H9 (cell line): ENCODE data around the gene OR4D1. TPM values are rescaled to one million over a fixed set of nuclear protein-coding genes. Genes with fewer than 3 reads are reported as not detected.
"Not testable (repeated sequence)": the region's sequence is repeated elsewhere in the genome, so short reads cannot be mapped to it uniquely, and the experiment has no call there.

ENCODE experiments used
- DNase-seq: peaks from one replicate; pipeline ENCODE4 v3.0.0-alpha.2; 2017
- H2AFZ ChIP-seq: one replicate; pipeline ENCODE4 v1.6.1; 2013; ENCODE audit warnings: mild to moderate bottlenecking, low read length, control low read depth, moderate library complexity
- H2AK5ac ChIP-seq: 2 replicates; pipeline ENCODE4 v1.6.1; 2013; ENCODE audit warnings: low read length, control low read depth, mixed read lengths; ENCODE audit not compliant: insufficient read length
- H2BK120ac ChIP-seq: one replicate; pipeline ENCODE4 v1.6.1; 2013; ENCODE audit warnings: low read depth, mild to moderate bottlenecking, low read length, control low read depth, inconsistent platforms; ENCODE audit not compliant: poor library complexity, severe bottlenecking
- H2BK12ac ChIP-seq: 2 replicates; pipeline ENCODE4 v1.6.1; 2013; ENCODE audit warnings: low read length, control low read depth, mixed read lengths, low read depth; ENCODE audit not compliant: insufficient read length
- H2BK15ac ChIP-seq: 2 replicates; pipeline ENCODE4 v1.6.1; 2013; ENCODE audit warnings: low read depth, low read length, control low read depth
- H2BK20ac ChIP-seq: one replicate; pipeline ENCODE4 v1.6.1; 2013; ENCODE audit warnings: low read depth, mild to moderate bottlenecking, low read length, control low read depth, inconsistent platforms; ENCODE audit not compliant: poor library complexity, severe bottlenecking
- H2BK5ac ChIP-seq: 2 replicates; pipeline ENCODE4 v1.6.1; 2013; ENCODE audit warnings: low read length, control low read depth, mixed read lengths; ENCODE audit not compliant: insufficient read length
- H3K14ac ChIP-seq: 2 replicates; pipeline ENCODE4 v1.6.1; 2013; ENCODE audit warnings: low read length, control low read depth; ENCODE audit not compliant: insufficient read depth
- H3K18ac ChIP-seq: 2 replicates; pipeline ENCODE4 v1.6.1; 2013; ENCODE audit warnings: low read depth, mild to moderate bottlenecking, mixed read lengths, low read length, control low read depth; ENCODE audit not compliant: insufficient read length
- H3K23ac ChIP-seq: 2 replicates; pipeline ENCODE4 v1.6.1; 2013; ENCODE audit warnings: low read length, control low read depth, mixed read lengths, low read depth; ENCODE audit not compliant: insufficient read length
- H3K23me2 ChIP-seq: 2 replicates; pipeline ENCODE4 v1.6.1; 2013; ENCODE audit warnings: low read depth, mild to moderate bottlenecking, mixed read lengths, low read length, control low read depth; ENCODE audit not compliant: insufficient read length, poor library complexity, severe bottlenecking
- H3K27ac ChIP-seq: 2 replicates; pipeline ENCODE4 v1.5.1; 2013; ENCODE audit warnings: low read length, control low read depth, mixed read lengths, low read depth; ENCODE audit not compliant: insufficient read length
- H3K27me3 ChIP-seq: 2 replicates; pipeline ENCODE4 v1.6.1; 2013; ENCODE audit warnings: low read length, control low read depth, inconsistent platforms; ENCODE audit not compliant: insufficient read depth
- H3K4ac ChIP-seq: 2 replicates; pipeline ENCODE4 v1.6.1; 2013; ENCODE audit warnings: low read depth, mild to moderate bottlenecking, control low read depth, inconsistent platforms, low read length, moderate library complexity
- H3K4me1 ChIP-seq: 2 replicates; pipeline ENCODE4 v1.6.1; 2013; ENCODE audit warnings: low read length, control low read depth, inconsistent platforms; ENCODE audit not compliant: insufficient read depth
- H3K4me2 ChIP-seq: 2 replicates; pipeline ENCODE4 v1.6.1; 2013; ENCODE audit warnings: low read length, control low read depth, mixed read lengths; ENCODE audit not compliant: insufficient read length, insufficient read depth
- H3K56ac ChIP-seq: 2 replicates; pipeline ENCODE4 v1.6.1; 2013; ENCODE audit warnings: low read depth, mild to moderate bottlenecking, mixed read lengths, low read length, control low read depth; ENCODE audit not compliant: insufficient read length
- H3K79me1 ChIP-seq: 2 replicates; pipeline ENCODE4 v1.6.1; 2013; ENCODE audit warnings: low read depth, mild to moderate bottlenecking, moderate library complexity, low read length, control low read depth, inconsistent platforms; ENCODE audit not compliant: insufficient read depth, poor library complexity, severe bottlenecking
- H3K79me2 ChIP-seq: 2 replicates; pipeline ENCODE4 v1.6.1; 2013; ENCODE audit warnings: low read length, control low read depth, inconsistent platforms; ENCODE audit not compliant: insufficient read depth
- H3K9ac ChIP-seq: 2 replicates; pipeline ENCODE4 v1.6.1; 2013; ENCODE audit warnings: low read length, control low read depth, mixed read lengths; ENCODE audit not compliant: insufficient read length; ENCODE audit errors: extremely low read depth
- H3K9me3 ChIP-seq: one replicate; pipeline ENCODE4 v1.6.1; 2013; ENCODE audit warnings: low read depth, low read length, inconsistent platforms; ENCODE audit not compliant: control insufficient read depth
- H3T11ph ChIP-seq: one replicate; pipeline ENCODE4 v1.6.1; 2013; ENCODE audit warnings: mild to moderate bottlenecking, low read length, control low read depth, inconsistent platforms
- H4K20me1 ChIP-seq: one replicate; pipeline ENCODE4 v1.6.1; 2013; ENCODE audit not compliant: control insufficient read depth, insufficient read length, insufficient read depth
- H4K5ac ChIP-seq: 2 replicates; pipeline ENCODE4 v1.6.1; 2013; ENCODE audit warnings: low read depth, mild to moderate bottlenecking, mixed read lengths, low read length, control low read depth; ENCODE audit not compliant: insufficient read length
- H4K8ac ChIP-seq: replicated peaks from 2 replicates; pipeline ENCODE4 v1.6.1; 2013; ENCODE audit warnings: low read length, control low read depth, mixed read lengths, low read depth; ENCODE audit not compliant: insufficient read length
- H4K91ac ChIP-seq: 2 replicates; pipeline ENCODE4 v1.6.1; 2013; ENCODE audit warnings: low read depth, mild to moderate bottlenecking, moderate library complexity, mixed read lengths, low read length, control low read depth; ENCODE audit not compliant: insufficient read length
- H3K27ac Mint-ChIP-seq, 3 experiments: 2 replicates in 2 of 3; 3 replicates in 1 of 3; pipeline ENCODE4 v1.8.0; 2020 to 2021; ENCODE audit warnings: mixed read lengths in 3 of 3, mild to moderate bottlenecking in 1 of 3, moderate library complexity in 1 of 3
- H3K27me3 Mint-ChIP-seq: 2 replicates; pipeline ENCODE4 v1.8.0; 2021; ENCODE audit warnings: low read depth, mild to moderate bottlenecking, moderate library complexity, mixed read lengths
- H3K36me3 Mint-ChIP-seq, 3 experiments: 2 replicates in 2 of 3; 3 replicates in 1 of 3; pipeline ENCODE4 v1.8.0; 2020 to 2021; ENCODE audit warnings: low read depth in 3 of 3, mixed read lengths in 3 of 3; ENCODE audit not compliant: insufficient read depth in 1 of 3
- H3K4me1 Mint-ChIP-seq, 2 experiments: 2 replicates each; pipeline ENCODE4 v1.8.0; 2020; ENCODE audit warnings: mixed read lengths in 2 of 2
- H3K4me3 Mint-ChIP-seq, 2 experiments: 2 replicates in 1 of 2; 3 replicates in 1 of 2; pipeline ENCODE4 v1.8.0; 2020 to 2021; ENCODE audit warnings: mild to moderate bottlenecking in 2 of 2, mixed read lengths in 2 of 2, moderate library complexity in 1 of 2
- H3K9me3 Mint-ChIP-seq, 2 experiments: 2 replicates in 1 of 2; 3 replicates in 1 of 2; pipeline ENCODE4 v1.8.0; 2020; ENCODE audit warnings: mild to moderate bottlenecking in 2 of 2, mixed read lengths in 2 of 2, moderate library complexity in 1 of 2
- total RNA-seq: library from RNA; stranded (reverse); gene quantifications from 2 replicates; pipeline ENCODE4 v1.2.1, GENCODE V29; 2021
- TF ChIP-seq, protein P1 (sequence below): fragments of 200-600 bp; sonication (generic); conservative IDR thresholded peaks from 3 replicates; pipeline ENCODE4 v1.8.0; 2021; ENCODE audit warnings: antibody characterized with exemption, mild to moderate bottlenecking

OR4D1 gene
- total RNA-seq, 1 experiment from 2014 or later, result 0.11 TPM

DNA sequence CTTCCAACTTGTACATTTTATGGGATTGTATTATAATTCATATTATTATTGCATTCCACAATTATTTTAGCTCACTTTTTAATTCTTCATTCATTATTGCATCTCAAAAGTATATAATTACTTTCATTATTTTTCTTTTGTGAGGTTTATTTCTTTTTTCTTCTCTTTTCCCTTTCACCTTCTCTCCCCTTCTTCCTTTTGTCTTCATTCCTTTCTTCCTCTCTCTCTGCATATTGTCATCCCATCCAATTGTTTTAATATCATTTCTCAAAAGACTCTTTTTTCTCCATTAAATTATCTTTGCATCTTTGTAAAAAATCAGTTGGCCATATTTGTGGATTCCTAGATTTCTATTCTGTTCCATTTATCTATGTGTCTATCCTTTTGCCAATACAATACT lies 47.7 kb upstream of the OR4D1 start:
- H2BK5ac ChIP-seq, result no peak overlapping the region
- Mint-ChIP-seq H3K27ac (no peak overlapping the region), H3K4me1 (no peaks in the 10 kb centered on the region), H3K36me3 (peaks cover 0 to 2% (median 0%) of the 10 kb centered on the region in 3 experiments; a peak in 1 of 7 replicates), H3K9me3 (no peaks in the 10 kb centered on the region), H3K27me3 (no peaks in the 10 kb centered on the region; the same call in 1 of the 2 replicates), H3K4me3 (no peak overlapping the region)
- H2BK12ac ChIP-seq, result no peak overlapping the region
- no peak overlapping the region for H2AK5ac ChIP-seq
- no peak overlapping the region for H3K4me2 ChIP-seq
- H4K20me1 ChIP-seq, result no peaks in the 10 kb centered on the region
- no peak overlapping the region for H2BK15ac ChIP-seq
- H3K18ac ChIP-seq, result no peak overlapping the region
- H3T11ph ChIP-seq, result no peak overlapping the region
- H3K9me3 ChIP-seq, result no peaks in the 10 kb centered on the region
- H3K27ac ChIP-seq, result no peak overlapping the region
- H3K23me2 ChIP-seq, result no peaks in the 10 kb centered on the region
- no peaks in the 10 kb centered on the region for H3K79me2 ChIP-seq
- H3K27me3 ChIP-seq, result no peaks in the 10 kb centered on the region
- no peak overlapping the region for H4K91ac ChIP-seq
- H3K4ac ChIP-seq, result no peak overlapping the region
- no peak overlapping the region for H3K23ac ChIP-seq
- H2BK20ac ChIP-seq, result no peak overlapping the region
- no peak overlapping the region for H3K56ac ChIP-seq
- no peak overlapping the region for H2AFZ ChIP-seq
- no peak overlapping the region for H3K9ac ChIP-seq
- no peak overlapping the region for H2BK120ac ChIP-seq
- TF ChIP-seq, protein P1, sequence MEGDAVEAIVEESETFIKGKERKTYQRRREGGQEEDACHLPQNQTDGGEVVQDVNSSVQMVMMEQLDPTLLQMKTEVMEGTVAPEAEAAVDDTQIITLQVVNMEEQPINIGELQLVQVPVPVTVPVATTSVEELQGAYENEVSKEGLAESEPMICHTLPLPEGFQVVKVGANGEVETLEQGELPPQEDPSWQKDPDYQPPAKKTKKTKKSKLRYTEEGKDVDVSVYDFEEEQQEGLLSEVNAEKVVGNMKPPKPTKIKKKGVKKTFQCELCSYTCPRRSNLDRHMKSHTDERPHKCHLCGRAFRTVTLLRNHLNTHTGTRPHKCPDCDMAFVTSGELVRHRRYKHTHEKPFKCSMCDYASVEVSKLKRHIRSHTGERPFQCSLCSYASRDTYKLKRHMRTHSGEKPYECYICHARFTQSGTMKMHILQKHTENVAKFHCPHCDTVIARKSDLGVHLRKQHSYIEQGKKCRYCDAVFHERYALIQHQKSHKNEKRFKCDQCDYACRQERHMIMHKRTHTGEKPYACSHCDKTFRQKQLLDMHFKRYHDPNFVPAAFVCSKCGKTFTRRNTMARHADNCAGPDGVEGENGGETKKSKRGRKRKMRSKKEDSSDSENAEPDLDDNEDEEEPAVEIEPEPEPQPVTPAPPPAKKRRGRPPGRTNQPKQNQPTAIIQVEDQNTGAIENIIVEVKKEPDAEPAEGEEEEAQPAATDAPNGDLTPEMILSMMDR, result no peak
- no peaks in the 10 kb centered on the region for H3K79me1 ChIP-seq
- H4K8ac ChIP-seq, result no peak overlapping the region
- H3K4me1 ChIP-seq, result no peaks in the 10 kb centered on the region
- DNase-seq, result no peak
- H3K14ac ChIP-seq, result no peak overlapping the region
- no peak overlapping the region for H4K5ac ChIP-seq

GRCh38 chr17:58101898-58102297 lies 46.3 kb upstream of the OR4D1 start:
- H3K4ac ChIP-seq, H3K4me2 ChIP-seq, H3K9ac ChIP-seq, H3K4me3 Mint-ChIP-seq, H2AFZ ChIP-seq, H4K8ac ChIP-seq, H2AK5ac ChIP-seq, H3K23me2 ChIP-seq, H2BK120ac ChIP-seq, H2BK12ac ChIP-seq, H3K79me2 ChIP-seq, H3K9me3 Mint-ChIP-seq, H3K56ac ChIP-seq, H3T11ph ChIP-seq, H4K20me1 ChIP-seq, H3K4me1 ChIP-seq, H2BK20ac ChIP-seq, H2BK5ac ChIP-seq, H3K27me3 ChIP-seq, H3K9me3 ChIP-seq, H2BK15ac ChIP-seq, H3K36me3 Mint-ChIP-seq, H3K27ac ChIP-seq, H3K79me1 ChIP-seq, DNase-seq, H3K27ac Mint-ChIP-seq, H4K5ac ChIP-seq, H3K23ac ChIP-seq, H3K4me1 Mint-ChIP-seq, H3K18ac ChIP-seq, H3K14ac ChIP-seq, H4K91ac ChIP-seq, H3K27me3 Mint-ChIP-seq: not testable (repeated sequence)
